NCI-H1048 (cell line): Measurements from ENCODE around the gene PTCHD1.

ENCODE experiments used
- DNase-seq: peaks from one replicate; lab custom pipeline; 2025; lab: John Stamatoyannopoulos, UW

Gene PTCHD1

GRCh38 chrX:23356189-23356588 lies 21.5 kb downstream of the PTCHD1 start:
- no peak for DNase-seq

GRCh38 chrX:23364416-23364815 lies 29.8 kb downstream of the PTCHD1 start:
- no peak for DNase-seq

GRCh38 chrX:23365541-23365940 lies 30.9 kb downstream of the PTCHD1 start:
- DNase-seq: no peak

- DNase-seq: no peak
Measured at GRCh38 chrX:23366914-23367313, 32.3 kb downstream of the PTCHD1 start.

GRCh38 chrX:23369027-23369426 lies 34.4 kb downstream of the PTCHD1 start:
- no peak for DNase-seq

- no peak for DNase-seq
Measured at GRCh38 chrX:23372220-23372902, 37.7 kb downstream of the PTCHD1 start.

- DNase-seq: no peak
Measured at GRCh38 chrX:23373129-23373804, 38.6 kb downstream of the PTCHD1 start.

GRCh38 chrX:23374291-23374690 lies 39.6 kb downstream of the PTCHD1 start:
- no peak for DNase-seq

GRCh38 chrX:23376581-23376980 lies 41.9 kb downstream of the PTCHD1 start:
- DNase-seq: no peak

GRCh38 chrX:23380581-23380980 lies 45.9 kb downstream of the PTCHD1 start:
- DNase-seq: no peak

GRCh38 chrX:23381099-23382087 lies 46.7 kb downstream of the PTCHD1 start:
- no peak for DNase-seq

GRCh38 chrX:23382572-23382971 lies 47.9 kb downstream of the PTCHD1 start:
- no peak for DNase-seq

- no peak for DNase-seq
Measured at GRCh38 chrX:23383411-23383810, 48.8 kb downstream of the PTCHD1 start.

GRCh38 chrX:23385242-23385641 lies 50.6 kb downstream of the PTCHD1 start:
- DNase-seq: no peak

GRCh38 chrX:23386260-23386659 lies 51.6 kb downstream of the PTCHD1 start:
- DNase-seq: no peak

- DNase-seq: no peak
Measured at GRCh38 chrX:23386726-23387125, 52.1 kb downstream of the PTCHD1 start.

- no peak for DNase-seq
Measured at GRCh38 chrX:23387550-23388184, 53.0 kb downstream of the PTCHD1 start.

GRCh38 chrX:23389196-23389792 lies 54.6 kb downstream of the PTCHD1 start:
- no peak for DNase-seq

GRCh38 chrX:23390979-23391378 lies 56.3 kb downstream of the PTCHD1 start:
- no peak for DNase-seq

GRCh38 chrX:23392195-23392594 lies 57.5 kb downstream of the PTCHD1 start:
- DNase-seq: no peak

GRCh38 chrX:23394421-23394820 lies 59.8 kb downstream of the PTCHD1 start:
- no peak for DNase-seq

GRCh38 chrX:23396263-23396662 lies 61.6 kb downstream of the PTCHD1 start:
- DNase-seq: no peak
